Heart left ventricle (tissue), 16 donors: ENCODE results near the gene LCNL1. TPM values are rescaled to one million over a fixed set of nuclear protein-coding genes. Genes with fewer than 3 reads are reported as not detected.

Experiments used
- ATAC-seq, 4 donors: fragments of 200-7000 bp; cut with Tn5 transposase; one replicate each; pipeline ENCODE4 v1.9.1; 2020 to 2022; ENCODE audit warnings: moderate library complexity in 4 of 4, mild to moderate bottlenecking in 3 of 4, moderate number of reproducible peaks in 1 of 4
- DNase-seq, 5 donors: peaks; one replicate each; pipeline ENCODE4 v3.0.0-alpha.2; 2020
- H3K27ac ChIP-seq, 12 donors: fragments of 200-600 bp; sonication (generic) in 4 of 12; one replicate each; pipeline versions ENCODE4 v1.5.0 to v1.8.0; 2016 to 2022; ENCODE audit warnings: mild to moderate bottlenecking in 2 of 12
- H3K27me3 ChIP-seq, 9 donors: fragments of 200-600 bp; sonication (generic) in 2 of 9; one replicate each; pipeline versions ENCODE4 v1.5.1 to v1.8.0; 2016 to 2022; ENCODE audit warnings: mild to moderate bottlenecking in 3 of 9
- H3K36me3 ChIP-seq, 9 donors: fragments of 200-600 bp; sonication (generic) in 2 of 9; one replicate each; pipeline versions ENCODE4 v1.5.0 to v1.8.0; 2018 to 2022; ENCODE audit warnings: mild to moderate bottlenecking in 2 of 9
- H3K4me1 ChIP-seq, 12 donors: fragments of 200-600 bp; sonication (generic) in 4 of 12; one replicate each; pipeline versions ENCODE4 v1.5.0 to v1.8.0; 2016 to 2022; ENCODE audit warnings: mild to moderate bottlenecking in 3 of 12
- H3K4me3 ChIP-seq, 12 donors: fragments of 200-600 bp; sonication (generic) in 4 of 12; one replicate each; pipeline versions ENCODE4 v1.5.0 to v1.8.0; 2017 to 2022; ENCODE audit warnings: mild to moderate bottlenecking in 9 of 12, moderate library complexity in 4 of 12
- H3K9me3 ChIP-seq, 12 donors: fragments of 200-600 bp; sonication (generic) in 4 of 12; one replicate each; pipeline versions ENCODE4 v1.5.0 to v1.8.0; 2016 to 2022; ENCODE audit warnings: mild to moderate bottlenecking in 1 of 12
- CTCF ChIP-seq, 12 donors: fragments of 200-600 bp; sonication (generic) in 4 of 12; IDR thresholded peaks; one replicate each; pipeline versions ENCODE4 v1.5.0 to v1.8.0; 2018 to 2022; ENCODE audit warnings: antibody characterized with exemption in 12 of 12, mild to moderate bottlenecking in 5 of 12
- POLR2A ChIP-seq, 2 donors: fragments of 450-650 bp; IDR thresholded peaks; one replicate each; pipeline ENCODE4 v1.6.1; 2017; ENCODE audit warnings: antibody characterized with exemption in 2 of 2, mild to moderate bottlenecking in 2 of 2, moderate library complexity in 2 of 2
- WGBS, 4 donors: extraction: QIAGEN DNeasy Blood & Tissue Kit in 2 of 4; methylation state at CpG; one replicate each; pipeline versions ENCODE4 v1.1.5 to v1.1.7; 2013 to 2018; 5-methylcytosine and 5-hydroxymethylcytosine counted together
- intact Hi-C, 10 donors: fragments of 100-400 bp; cut with DNase I; formaldehyde crosslinking; loops; one replicate each; pipeline versions ENCODE4 v1.11.1 to v1.14.2; 2022
- polyA plus RNA-seq, 2 donors: library from polyadenylated mRNA; stranded (reverse); fragments of 200-250 nt; gene quantifications; one replicate each; pipeline ENCODE4 v1.2.3, GENCODE V29; 2013
- total RNA-seq, 9 donors: library from RNA; depleted of rRNA in 2 of 9; stranded (reverse); fragments of >200 nt in 2 of 9; fragmentation: NEBNext Ultra II Directional in 3 of 9; extraction: Animal tissue kit (Norgen Biotek cat#: 25700) in 3 of 9; gene quantifications; one replicate each; pipeline versions ENCODE4 v1.1.0 to v1.2.4, GENCODE V29; 2016 to 2023
- donor health status: ischemic (EF 13 %, LVEDD 7.1; RV severe dilation, severe dysfunction).
- donor health status: healthy with polysubstance abuse.
- donor health status: DM: no; HTN: yes; CAD: no.
- donor health status: DM: no; HTN: no; CAD: no.
- donor health status: ischemic (EF 25% LVEDD 6.9; RV normal size, moderate dysfunction).
- donor health status: ischemic (EF 25% LVEDD 5.7; RV mildly dilated, moderate dysfunction).
- donor health status: healthy.
- donor health status: DM: yes; HTN: yes; CAD: no.
- donor health status: ischemic (EF 35%, LVEDD 5.7; RV mildly dilated, moderate dysfunction).
- donor health status: nonischemic (EF 11% LVEDD 7.7; RV severe dilation, severe dysfunction).
- donor health status: DM: yes; HTN: yes; CAD: no.
- donor health status: PGD.
- donor health status: ischemic (EF 29% LVEDD 5.4; RV normal size, mild dysfunction).
- donor health status: nonischemic (EF 23%, LVEDD 6.1; RV moderate dilation, normal function).

The LCNL1 gene
- total and polyA plus RNA-seq, 11 donors, result 0.14 to 14.9 (median 2.7) TPM

- H3K4me1 ChIP-seq, result peaks cover 6 to 92% (median 52%) of the 10 kb centered on the region in 12 donors
- peaks cover 0 to 28% (median 6%) of the 10 kb centered on the region in 9 donors for H3K27me3 ChIP-seq
- no peaks in the 10 kb centered on the region for H3K9me3 ChIP-seq
- no peak for TF ChIP-seq CTCF (IDR thresholded peaks at IDR 0.05)
- TF ChIP-seq POLR2A (IDR thresholded peaks at IDR 0.05), result no peak
- H3K4me3 ChIP-seq, result no peak overlapping the region
- intact Hi-C loops, result loop anchor here in 2 of 10 donors (5.0 kb wide), 2 partner anchors 34 to 189 kb away; partner anchors contain the start of genes C8G (in 1 of the 2) and TMEM141 (in 1 of the 2)
- ATAC-seq (no peak), DNase-seq (peak in 1 of 5 donors; percentile 37)
- 57 to 74% (median 67%) methylated on average over 13 to 16 of the region's 16 CpGs for WGBS, 4 donors
- H3K36me3 ChIP-seq, result no peaks in the 10 kb centered on the region
- peak overlapping the region; percentile 27 to 98 (median 84) for H3K27ac ChIP-seq
These were observed 1.9 kb upstream of the LCNL1 start for GRCh38 chr9:136980669-136981478.

DNA sequence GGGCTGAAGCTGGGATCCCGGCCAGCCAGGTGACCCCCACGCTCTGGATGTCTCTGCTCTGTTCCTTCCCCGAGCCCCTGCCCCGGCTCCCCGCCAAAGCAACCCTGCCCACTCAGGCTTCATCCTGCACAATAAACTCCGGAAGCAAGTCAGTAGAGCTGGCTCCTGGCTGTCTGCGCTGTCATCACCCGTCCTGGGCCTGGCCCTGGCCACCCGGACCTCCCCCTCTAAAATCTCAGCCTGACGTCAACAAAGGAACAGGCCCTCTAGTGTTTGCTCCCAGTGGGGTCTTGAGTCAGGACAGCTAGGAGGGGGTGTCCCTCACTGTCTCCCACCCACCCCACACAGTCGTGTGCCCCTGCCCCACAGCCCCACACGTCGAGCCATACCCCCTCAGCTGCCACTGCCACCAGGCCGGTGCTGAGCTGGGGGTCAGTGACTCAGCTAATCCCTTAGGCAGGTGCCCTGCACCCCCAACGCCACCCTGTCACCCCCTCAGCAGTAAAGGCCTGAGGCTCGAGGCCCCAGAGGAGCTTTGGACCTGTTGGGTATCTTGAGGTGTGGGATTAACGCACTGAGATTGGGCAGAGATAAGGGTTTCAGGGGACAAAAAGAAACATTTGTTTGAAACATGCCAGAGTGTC, 1.1 kb upstream of the LCNL1 start:
- Histone ChIP-seq H3K36me3 (no peaks in the 10 kb centered on the region), H3K9me3 (no peaks in the 10 kb centered on the region), H3K4me1 (peaks cover 4 to 86% (median 45%) of the 10 kb centered on the region in 12 donors), H3K27ac (peak overlapping the region; percentile 27 to 98 (median 84)), H3K27me3 (peaks cover 0 to 36% (median 6%) of the 10 kb centered on the region in 9 donors), H3K4me3 (no peak overlapping the region)
- intact Hi-C loops, result loop anchor here in 2 of 10 donors (5.0 kb wide), 2 partner anchors 34 to 189 kb away; partner anchors contain the start of genes C8G (in 1 of the 2) and TMEM141 (in 1 of the 2)
- WGBS, 4 donors, result 27 to 48% (median 35%) methylated on average over 6 to 17 of the region's 17 CpGs
- ATAC-seq, result peak; percentile 10 to 61 (median 22)
- peak; percentile 72 to 89 (median 85) for DNase-seq
- TF ChIP-seq CTCF (IDR thresholded peaks at IDR 0.05) (peak in 4 of 12 donors; percentile 9 to 38 (median 32)), POLR2A (IDR thresholded peaks at IDR 0.05) (peak in 1 of 2 donors; percentile 26)

- 68 to 81% (median 75%) methylated on average over 7 to 9 of the region's 9 CpGs for WGBS, 4 donors
- H3K4me3 ChIP-seq, result no peak overlapping the region
- peak in 1 of 5 donors; percentile 27 for DNase-seq
- H3K9me3 ChIP-seq, result no peaks in the 10 kb centered on the region
- no peaks in the 10 kb centered on the region for H3K36me3 ChIP-seq
- TF ChIP-seq CTCF (IDR thresholded peaks at IDR 0.05) (no peak), POLR2A (IDR thresholded peaks at IDR 0.05) (no peak)
- H3K27ac ChIP-seq, result peak overlapping the region in 7 of 12 donors; percentile 14 to 98 (median 86)
- no peak for ATAC-seq
- H3K27me3 ChIP-seq, result peaks cover 0 to 30% (median 6%) of the 10 kb centered on the region in 9 donors
- intact Hi-C loops, result loop anchor here in 2 of 10 donors (5.0 kb wide), 2 partner anchors 36 to 191 kb away; partner anchors contain the start of genes C8G (in 1 of the 2) and TMEM141 (in 1 of the 2)
- H3K4me1 ChIP-seq, result peaks cover 0 to 72% (median 34%) of the 10 kb centered on the region in 12 donors
These were observed 374 bp downstream of the LCNL1 start for GRCh38 chr9:136983167-136983566.
